Natural killer cell (primary cell): ENCODE measurements around the gene LRRC70. TPM values are rescaled to one million over a fixed set of nuclear protein-coding genes. Genes with fewer than 3 reads are reported as not detected.

ENCODE experiments used
- ATAC-seq, 3 donors: fragments of 150-1000 bp in 2 of 3; fragments of 200-7000 bp in 1 of 3; cut with Tn5 transposase; 1 replicate in 1 of 3; 2 replicates in 2 of 3; pipeline ENCODE4 v1.10.0; 2021; ENCODE audit warnings: mild to moderate bottlenecking in 2 of 3, moderate library complexity in 2 of 3
- DNase-seq, 2 donors: peaks; one replicate each; pipeline versions ENCODE4 v3.0.0 to v3.0.0-alpha.2; 2013 to 2021; ENCODE audit warnings: mixed read lengths in 1 of 2
- H3K27ac ChIP-seq: one replicate; pipeline ENCODE4 v1.5.1; 2013; ENCODE audit warnings: mild to moderate bottlenecking, low read length
- H3K27me3 ChIP-seq: one replicate; pipeline ENCODE4 v1.6.1; 2013; ENCODE audit warnings: low read length; ENCODE audit not compliant: control insufficient read depth, insufficient read depth
- H3K36me3 ChIP-seq: one replicate; pipeline ENCODE4 v1.6.1; 2013; ENCODE audit warnings: low read length; ENCODE audit not compliant: control insufficient read depth, insufficient read depth
- H3K4me1 ChIP-seq: one replicate; pipeline ENCODE4 v1.6.1; 2013; ENCODE audit warnings: low read length; ENCODE audit not compliant: control insufficient read depth, insufficient read depth
- H3K4me3 ChIP-seq: one replicate; pipeline ENCODE4 v1.5.1; 2013; ENCODE audit warnings: low read length
- H3K9me3 ChIP-seq: one replicate; pipeline ENCODE4 v1.6.1; 2013; ENCODE audit warnings: low read length; ENCODE audit not compliant: control insufficient read depth, insufficient read depth
- H3K27ac Mint-ChIP-seq, 2 donors: one replicate each; pipeline ENCODE4 v1.8.0; 2022; ENCODE audit warnings: mild to moderate bottlenecking in 2 of 2, mixed read lengths in 2 of 2, moderate library complexity in 1 of 2
- H3K27me3 Mint-ChIP-seq, 2 donors: one replicate each; pipeline ENCODE4 v1.8.0; 2022; ENCODE audit warnings: low read depth in 2 of 2, mixed read lengths in 2 of 2
- H3K36me3 Mint-ChIP-seq: one replicate; pipeline ENCODE4 v1.8.0; 2022; ENCODE audit warnings: mixed read lengths
- H3K4me1 Mint-ChIP-seq, 2 donors: one replicate each; pipeline ENCODE4 v1.8.0; 2022; ENCODE audit warnings: mixed read lengths in 2 of 2
- H3K4me3 Mint-ChIP-seq: one replicate; pipeline ENCODE4 v1.8.0; 2022; ENCODE audit warnings: mild to moderate bottlenecking, moderate library complexity, mixed read lengths
- H3K9me3 Mint-ChIP-seq, 2 donors: one replicate each; pipeline ENCODE4 v1.8.0; 2022; ENCODE audit warnings: mixed read lengths in 2 of 2
- CTCF ChIP-seq: fragments of 200-600 bp; IDR thresholded peaks from one replicate; pipeline ENCODE4 v1.8.0; 2022; ENCODE audit warnings: antibody characterized with exemption
- WGBS: methylation state at CpG from one replicate; pipeline ENCODE4 v1.1.7; 2013; ENCODE audit warnings: missing lambda C conversion rate; ENCODE audit not compliant: insufficient coverage; 5-methylcytosine and 5-hydroxymethylcytosine counted together
- intact Hi-C: fragments of 100-400 bp; cut with micrococcal nuclease; formaldehyde crosslinking; loops from one replicate; pipeline ENCODE4 v1.14.2; 2022
- total RNA-seq, 4 donors: library from RNA; stranded (reverse); fragments of 120-200 nt in 1 of 4; gene quantifications; one replicate each; pipeline versions ENCODE4 v1.2.3 to v1.2.4, GENCODE V29; 2013 to 2022

LRRC70 gene
- total RNA-seq, 3 donors from 2014 or later (not counting 1 experiment from before 2014, with no cell fraction given), result 17.6 to 29.5 (median 21.2) TPM

DNA sequence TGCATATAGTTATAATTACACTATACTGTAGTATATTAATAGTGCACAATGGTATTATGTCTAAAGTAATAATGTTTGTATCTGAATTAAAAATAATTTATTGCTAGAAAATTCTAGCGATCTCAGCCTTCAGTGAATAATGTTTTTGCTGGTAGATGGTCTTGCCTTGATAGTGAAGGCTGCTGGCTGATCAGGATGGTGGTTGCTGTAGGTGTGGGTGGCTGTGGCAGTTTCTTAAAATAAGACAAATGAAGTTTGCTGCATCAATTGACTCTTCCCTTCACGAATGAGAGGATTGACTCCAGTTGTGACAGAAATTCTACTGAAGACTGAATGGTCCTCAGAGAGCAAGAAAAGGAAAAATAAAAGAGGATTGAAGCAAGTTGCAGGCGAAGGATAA is 19.7 kb upstream of the LRRC70 start:
- Mint-ChIP-seq H3K9me3 (no peaks in the 10 kb centered on the region), H3K27me3 (no peaks in the 10 kb centered on the region), H3K4me1 (peaks cover 0 to 4% of the 10 kb centered on the region in 2 donors), H3K4me3 (no peak overlapping the region), H3K36me3 (no peaks in the 10 kb centered on the region), H3K27ac (no peak overlapping the region)
- peaks cover 2% of the 10 kb centered on the region for H3K36me3 ChIP-seq
- H3K27ac ChIP-seq, result no peak overlapping the region
- H3K27me3 ChIP-seq, result no peaks in the 10 kb centered on the region
- no peak for ATAC-seq
- no peak overlapping the region for H3K4me3 ChIP-seq
- 100% methylated on average over 3 of the region's 3 CpGs for WGBS
- no peak for DNase-seq
- no peak for TF ChIP-seq CTCF
- intact Hi-C loops, result no loop called here
- H3K9me3 ChIP-seq, result no peaks in the 10 kb centered on the region
- no peaks in the 10 kb centered on the region for H3K4me1 ChIP-seq

DNA sequence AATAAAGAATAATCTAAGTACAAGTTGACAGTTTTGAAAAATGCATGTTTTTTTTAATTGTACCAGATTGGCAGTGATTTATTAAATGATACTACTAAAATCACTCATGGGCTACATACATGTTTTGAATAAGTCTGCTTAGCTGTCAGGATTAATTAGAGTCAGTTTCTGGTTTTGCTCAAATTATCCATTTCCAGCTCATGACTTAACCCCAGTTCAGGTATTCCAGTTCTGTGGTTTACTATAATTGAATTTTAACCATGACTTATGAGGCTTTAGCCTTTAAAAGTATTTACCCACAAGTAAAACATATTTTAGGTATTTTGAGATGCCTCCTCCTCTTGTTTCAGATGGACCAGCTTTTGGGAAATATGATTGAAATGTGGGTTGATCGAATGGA is 17.8 kb upstream of the LRRC70 start:
- H3K4me1 Mint-ChIP-seq, result peaks cover 0 to 4% of the 10 kb centered on the region in 2 donors
- H3K9me3 Mint-ChIP-seq, result no peaks in the 10 kb centered on the region
- no peaks in the 10 kb centered on the region for H3K4me1 ChIP-seq
- no peaks in the 10 kb centered on the region for H3K27me3 ChIP-seq
- H3K4me3 Mint-ChIP-seq, result no peak overlapping the region
- no peak for TF ChIP-seq CTCF
- intact Hi-C loops, result no loop called here
- H3K9me3 ChIP-seq, result no peaks in the 10 kb centered on the region
- DNase-seq (no peak), ATAC-seq (no peak)
- H3K4me3 ChIP-seq, result no peak overlapping the region
- H3K27me3 Mint-ChIP-seq, result no peaks in the 10 kb centered on the region
- no peak overlapping the region for H3K27ac Mint-ChIP-seq
- H3K36me3 ChIP-seq, result peaks cover 2% of the 10 kb centered on the region
- no peaks in the 10 kb centered on the region for H3K36me3 Mint-ChIP-seq
- no peak overlapping the region for H3K27ac ChIP-seq
- WGBS, result no CpG with 5 or more reads among the region's 1 CpG

DNA sequence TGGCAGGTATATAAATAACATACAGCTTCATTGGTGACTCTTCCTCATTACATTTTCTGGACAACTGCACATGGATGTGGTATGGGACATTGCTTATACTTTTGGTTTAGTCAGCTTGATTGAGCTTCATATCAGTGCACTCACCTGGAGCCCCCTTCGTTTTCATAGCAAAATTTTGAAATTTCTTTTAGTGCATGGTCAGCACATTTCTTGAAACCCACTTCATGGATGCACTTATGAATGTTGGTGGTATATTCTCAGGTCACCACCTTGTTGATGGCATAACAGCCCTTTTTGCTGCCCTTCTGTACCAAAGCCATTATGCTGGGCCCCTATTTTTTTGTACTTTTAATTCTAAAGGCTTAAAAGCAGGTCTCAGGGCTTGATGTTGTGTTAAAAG is 16.7 kb upstream of the LRRC70 start:
- Histone ChIP-seq H3K9me3 (no peaks in the 10 kb centered on the region), H3K4me3 (no peak overlapping the region), H3K27ac (no peak overlapping the region), H3K36me3 (peaks cover 2% of the 10 kb centered on the region), H3K4me1 (no peaks in the 10 kb centered on the region), H3K27me3 (no peaks in the 10 kb centered on the region)
- H3K4me3 Mint-ChIP-seq, result no peak overlapping the region
- intact Hi-C loops, result no loop called here
- H3K9me3 Mint-ChIP-seq, result no peaks in the 10 kb centered on the region
- no peak for TF ChIP-seq CTCF
- DNase-seq (no peak), ATAC-seq (no peak)
- no peak overlapping the region for H3K27ac Mint-ChIP-seq
- 100% methylated on average over 1 of the region's 1 CpG for WGBS
- H3K4me1 Mint-ChIP-seq, result peaks cover 0 to under 1% of the 10 kb centered on the region in 2 donors
- H3K27me3 Mint-ChIP-seq, result no peaks in the 10 kb centered on the region
- H3K36me3 Mint-ChIP-seq, result peaks cover under 1% of the 10 kb centered on the region

DNA sequence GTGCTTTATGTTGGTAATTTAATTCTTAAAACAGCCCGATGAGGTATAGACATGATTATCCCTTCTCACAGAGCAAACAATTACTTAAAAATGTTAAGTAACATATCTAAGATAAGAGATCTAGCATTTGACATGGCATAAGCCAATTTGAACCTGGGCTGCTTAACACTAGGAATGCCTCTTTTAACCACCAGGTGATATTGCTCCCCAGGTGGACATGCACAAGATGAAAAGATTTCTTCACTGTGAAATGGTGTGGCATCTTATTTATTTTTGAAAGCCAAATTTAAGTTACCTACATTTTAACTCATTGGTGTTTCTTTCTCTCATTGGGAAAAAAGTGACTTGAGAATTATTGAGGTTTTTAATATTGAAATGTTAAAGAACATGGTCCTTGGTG is 15.8 kb upstream of the LRRC70 start:
- H3K4me1 ChIP-seq, result no peaks in the 10 kb centered on the region
- Mint-ChIP-seq H3K36me3 (peaks cover 10% of the 10 kb centered on the region), H3K9me3 (peaks cover 3% of the 10 kb centered on the region in 2 donors), H3K27me3 (no peaks in the 10 kb centered on the region), H3K27ac (no peak overlapping the region), H3K4me3 (no peak overlapping the region), H3K4me1 (no peaks in the 10 kb centered on the region)
- intact Hi-C loops, result no loop called here
- H3K27me3 ChIP-seq, result no peaks in the 10 kb centered on the region
- no peak for TF ChIP-seq CTCF
- no CpG with 5 or more reads among the region's 1 CpG for WGBS
- H3K27ac ChIP-seq, result no peak overlapping the region
- peaks cover 6% of the 10 kb centered on the region for H3K9me3 ChIP-seq
- peaks cover 2% of the 10 kb centered on the region for H3K36me3 ChIP-seq
- DNase-seq, result no peak
- no peak for ATAC-seq
- H3K4me3 ChIP-seq, result no peak overlapping the region
